ENCODE measurements around the gene PLSCR4. TPM values are rescaled to one million over a fixed set of nuclear protein-coding genes. Genes with fewer than 3 reads are reported as not detected.

Gene PLSCR4
- total and polyA plus RNA-seq, 4 donors = 33.1 to 135 (median 67.8) TPM

GRCh38 chr3:146275476-146275875 lies 24.6 kb upstream of the PLSCR4 start:
- intact Hi-C loops (cut with DNase I) = loop anchor here in 1 of 2 donors (2.0 to 5.0 kb wide), 3 partner anchors 25 to 47 kb away; partner anchors contain the start of gene PLSCR4

GRCh38 chr3:146274833-146275232 lies 23.9 kb upstream of the PLSCR4 start:
- ATAC-seq (ENCODE audit: low FRiP score) (peak; percentile 79), DNase-seq (no peak)
- Histone ChIP-seq H3K27me3 (ENCODE audit: control insufficient read depth in 1 of 2, insufficient read depth in 2 of 2, low read length in 1 of 2) (no peaks in the 10 kb centered on the region), H3K4me3 (ENCODE audit: low read length in 2 of 2) (no peak overlapping the region), H3K4me1 (ENCODE audit: control insufficient read depth in 1 of 2, insufficient read depth in 2 of 2, low read length in 2 of 2) (peaks cover 2 to 4% of the 10 kb centered on the region in 2 donors), H3K9me3 (ENCODE audit: control insufficient read depth, low read length) (no peaks in the 10 kb centered on the region), H3K36me3 (ENCODE audit: control insufficient read depth in 1 of 2, insufficient read depth in 2 of 2, low read length in 1 of 2) (no peaks in the 10 kb centered on the region), H3K27ac (ENCODE audit: low read depth in 1 of 2, low read length in 2 of 2) (peak overlapping the region in 1 of 2 donors; percentile 97)
- intact Hi-C loops (cut with DNase I) = loop anchor here in 1 of 2 donors (2.0 to 5.0 kb wide), 3 partner anchors 24 to 47 kb away; partner anchors contain the start of gene PLSCR4
- WGBS, 2 donors = 2 to 5% methylated on average over 1 of the region's 1 CpG

More at GRCh38 chr3:146275476-146275875, 24.6 kb upstream of the PLSCR4 start:
- H3K27ac ChIP-seq (ENCODE audit: low read depth in 1 of 2, low read length in 2 of 2) = peak overlapping the region; percentile 95 to 98
- WGBS, 2 donors = 83 to 84% methylated on average over 3 of the region's 3 CpGs
- peaks cover 2 to 4% of the 10 kb centered on the region in 2 donors for H3K4me1 ChIP-seq (ENCODE audit: control insufficient read depth in 1 of 2, insufficient read depth in 2 of 2, low read length in 2 of 2)
- no peak overlapping the region for H3K4me3 ChIP-seq (ENCODE audit: low read length in 2 of 2)
- no peaks in the 10 kb centered on the region for H3K9me3 ChIP-seq (ENCODE audit: control insufficient read depth, low read length)
- no peaks in the 10 kb centered on the region for H3K36me3 ChIP-seq (ENCODE audit: control insufficient read depth in 1 of 2, insufficient read depth in 2 of 2, low read length in 1 of 2)
- DNase-seq (no peak), ATAC-seq (ENCODE audit: low FRiP score) (no peak)
- no peaks in the 10 kb centered on the region for H3K27me3 ChIP-seq (ENCODE audit: control insufficient read depth in 1 of 2, insufficient read depth in 2 of 2, low read length in 1 of 2)

- intact Hi-C loops (cut with DNase I) = loop anchor here in 1 of 2 donors (2.0 kb wide), 1 partner anchor 23 kb away; the partner anchor contains the start of gene PLSCR4
- ATAC-seq (ENCODE audit: low FRiP score) (no peak), DNase-seq (no peak)
- 57 to 67% methylated on average over 6 of the region's 6 CpGs for WGBS, 2 donors
- Histone ChIP-seq H3K27me3 (ENCODE audit: control insufficient read depth in 1 of 2, insufficient read depth in 2 of 2, low read length in 1 of 2) (no peaks in the 10 kb centered on the region), H3K4me3 (ENCODE audit: low read length in 2 of 2) (no peak overlapping the region), H3K9me3 (ENCODE audit: control insufficient read depth, low read length) (no peaks in the 10 kb centered on the region), H3K27ac (ENCODE audit: low read depth in 1 of 2, low read length in 2 of 2) (peak overlapping the region; percentile 95), H3K4me1 (ENCODE audit: control insufficient read depth in 1 of 2, insufficient read depth in 2 of 2, low read length in 2 of 2) (peaks cover 2 to 4% of the 10 kb centered on the region in 2 donors), H3K36me3 (ENCODE audit: control insufficient read depth in 1 of 2, insufficient read depth in 2 of 2, low read length in 1 of 2) (no peaks in the 10 kb centered on the region)
These were observed 23.0 kb upstream of the PLSCR4 start for GRCh38 chr3:146273721-146274407.

- no peaks in the 10 kb centered on the region for H3K36me3 ChIP-seq (ENCODE audit: control insufficient read depth in 1 of 2, insufficient read depth in 2 of 2, low read length in 1 of 2)
- no peak for DNase-seq
- intact Hi-C loops (cut with DNase I) = no loop called here
- H3K27ac ChIP-seq (ENCODE audit: low read depth in 1 of 2, low read length in 2 of 2) = no peak overlapping the region
- no peaks in the 10 kb centered on the region for H3K27me3 ChIP-seq (ENCODE audit: control insufficient read depth in 1 of 2, insufficient read depth in 2 of 2, low read length in 1 of 2)
- no peak for ATAC-seq (ENCODE audit: low FRiP score)
- H3K4me1 ChIP-seq (ENCODE audit: control insufficient read depth in 1 of 2, insufficient read depth in 2 of 2, low read length in 2 of 2) = no peaks in the 10 kb centered on the region
- H3K9me3 ChIP-seq (ENCODE audit: control insufficient read depth, low read length) = no peaks in the 10 kb centered on the region
- H3K4me3 ChIP-seq (ENCODE audit: low read length in 2 of 2) = no peak overlapping the region
These were observed 20.3 kb upstream of the PLSCR4 start for GRCh38 chr3:146271180-146271579.

- no peaks in the 10 kb centered on the region for H3K9me3 ChIP-seq (ENCODE audit: control insufficient read depth, low read length)
These were observed 18.4 kb upstream of the PLSCR4 start for GRCh38 chr3:146269271-146269670.

GRCh38 chr3:146268535-146269219 lies 17.8 kb upstream of the PLSCR4 start:
- Histone ChIP-seq H3K9me3 (ENCODE audit: control insufficient read depth, low read length) (no peaks in the 10 kb centered on the region), H3K4me1 (ENCODE audit: control insufficient read depth in 1 of 2, insufficient read depth in 2 of 2, low read length in 2 of 2) (no peaks in the 10 kb centered on the region), H3K27ac (ENCODE audit: low read depth in 1 of 2, low read length in 2 of 2) (no peak overlapping the region), H3K36me3 (ENCODE audit: control insufficient read depth in 1 of 2, insufficient read depth in 2 of 2, low read length in 1 of 2) (no peaks in the 10 kb centered on the region), H3K27me3 (ENCODE audit: control insufficient read depth in 1 of 2, insufficient read depth in 2 of 2, low read length in 1 of 2) (no peaks in the 10 kb centered on the region), H3K4me3 (ENCODE audit: low read length in 2 of 2) (no peak overlapping the region)
- no peak for DNase-seq
- intact Hi-C loops (cut with DNase I) = no loop called here
- 94 to 95% methylated on average over 6 of the region's 6 CpGs for WGBS, 2 donors
- ATAC-seq (ENCODE audit: low FRiP score) = no peak

More at GRCh38 chr3:146269271-146269670, 18.4 kb upstream of the PLSCR4 start:
- no peaks in the 10 kb centered on the region for H3K27me3 ChIP-seq (ENCODE audit: control insufficient read depth in 1 of 2, insufficient read depth in 2 of 2, low read length in 1 of 2)
- H3K36me3 ChIP-seq (ENCODE audit: control insufficient read depth in 1 of 2, insufficient read depth in 2 of 2, low read length in 1 of 2) = no peaks in the 10 kb centered on the region
- no peaks in the 10 kb centered on the region for H3K4me1 ChIP-seq (ENCODE audit: control insufficient read depth in 1 of 2, insufficient read depth in 2 of 2, low read length in 2 of 2)
- H3K4me3 ChIP-seq (ENCODE audit: low read length in 2 of 2) = no peak overlapping the region
- 90 to 92% methylated on average over 4 of the region's 4 CpGs for WGBS, 2 donors
- no peak for DNase-seq
- intact Hi-C loops (cut with DNase I) = no loop called here
- no peak overlapping the region for H3K27ac ChIP-seq (ENCODE audit: low read depth in 1 of 2, low read length in 2 of 2)
- no peak for ATAC-seq (ENCODE audit: low FRiP score)

- ATAC-seq (ENCODE audit: low FRiP score) = no peak
- no peaks in the 10 kb centered on the region for H3K9me3 ChIP-seq (ENCODE audit: control insufficient read depth, low read length)
These were observed 14.8 kb upstream of the PLSCR4 start for GRCh38 chr3:146265720-146266119.

GRCh38 chr3:146262371-146263110 lies 11.6 kb upstream of the PLSCR4 start:
- Histone ChIP-seq H3K4me3 (ENCODE audit: low read length in 2 of 2) (no peak overlapping the region), H3K9me3 (ENCODE audit: control insufficient read depth, low read length) (no peaks in the 10 kb centered on the region), H3K27ac (ENCODE audit: low read depth in 1 of 2, low read length in 2 of 2) (no peak overlapping the region), H3K36me3 (ENCODE audit: control insufficient read depth in 1 of 2, insufficient read depth in 2 of 2, low read length in 1 of 2) (no peaks in the 10 kb centered on the region), H3K27me3 (ENCODE audit: control insufficient read depth in 1 of 2, insufficient read depth in 2 of 2, low read length in 1 of 2) (no peaks in the 10 kb centered on the region), H3K4me1 (ENCODE audit: control insufficient read depth in 1 of 2, insufficient read depth in 2 of 2, low read length in 2 of 2) (no peaks in the 10 kb centered on the region)
- DNase-seq (no peak), ATAC-seq (ENCODE audit: low FRiP score) (no peak)
- intact Hi-C loops (cut with DNase I) = no loop called here
- WGBS, 2 donors = 89 to 90% methylated on average over 2 of the region's 2 CpGs

More at GRCh38 chr3:146265720-146266119, 14.8 kb upstream of the PLSCR4 start:
- H3K36me3 ChIP-seq (ENCODE audit: control insufficient read depth in 1 of 2, insufficient read depth in 2 of 2, low read length in 1 of 2) = no peaks in the 10 kb centered on the region
- DNase-seq = no peak
- 77 to 90% methylated on average over 1 of the region's 1 CpG for WGBS, 2 donors
- H3K4me1 ChIP-seq (ENCODE audit: control insufficient read depth in 1 of 2, insufficient read depth in 2 of 2, low read length in 2 of 2) = no peaks in the 10 kb centered on the region
- no peak overlapping the region for H3K4me3 ChIP-seq (ENCODE audit: low read length in 2 of 2)
- no peak overlapping the region for H3K27ac ChIP-seq (ENCODE audit: low read depth in 1 of 2, low read length in 2 of 2)
- intact Hi-C loops (cut with DNase I) = no loop called here
- no peaks in the 10 kb centered on the region for H3K27me3 ChIP-seq (ENCODE audit: control insufficient read depth in 1 of 2, insufficient read depth in 2 of 2, low read length in 1 of 2)

Data from aorta (tissue), 5 donors.